CD4-positive, alpha-beta T cell treated with Interleukin-2 at 100 ng/mL for 4 hours (primary cell): ENCODE results near the gene GLS2.
"Not testable (repeated sequence)": the region's sequence is repeated elsewhere in the genome, so short reads cannot be mapped to it uniquely, and the experiment has no call there.

Source experiments
- DNase-seq: peaks from one replicate; pipeline ENCODE4 v3.0.0-alpha.2; 2020; ENCODE audit warnings: low spot score

The GLS2 gene

DNA sequence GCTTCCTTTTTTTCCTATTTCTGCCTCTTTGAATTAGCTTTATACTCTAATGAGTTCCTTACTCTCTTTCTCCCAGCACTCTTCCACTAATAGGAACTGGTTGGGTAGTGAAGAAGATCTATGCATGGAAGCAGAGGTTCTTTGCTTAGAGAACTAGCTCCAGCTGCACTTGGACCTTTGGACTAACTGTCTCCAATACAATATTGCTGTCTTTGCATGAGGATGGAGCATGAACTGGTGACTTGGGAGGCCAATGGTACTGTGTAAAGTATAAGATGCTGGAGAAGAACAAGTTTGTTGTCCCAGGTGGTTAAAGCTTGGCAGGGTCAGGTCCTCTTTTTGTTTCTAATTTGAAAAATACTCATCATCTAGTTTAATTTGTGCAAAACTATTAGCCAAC, 2.4 kb upstream of the GLS2 start:
- DNase-seq, result no peak

DNA sequence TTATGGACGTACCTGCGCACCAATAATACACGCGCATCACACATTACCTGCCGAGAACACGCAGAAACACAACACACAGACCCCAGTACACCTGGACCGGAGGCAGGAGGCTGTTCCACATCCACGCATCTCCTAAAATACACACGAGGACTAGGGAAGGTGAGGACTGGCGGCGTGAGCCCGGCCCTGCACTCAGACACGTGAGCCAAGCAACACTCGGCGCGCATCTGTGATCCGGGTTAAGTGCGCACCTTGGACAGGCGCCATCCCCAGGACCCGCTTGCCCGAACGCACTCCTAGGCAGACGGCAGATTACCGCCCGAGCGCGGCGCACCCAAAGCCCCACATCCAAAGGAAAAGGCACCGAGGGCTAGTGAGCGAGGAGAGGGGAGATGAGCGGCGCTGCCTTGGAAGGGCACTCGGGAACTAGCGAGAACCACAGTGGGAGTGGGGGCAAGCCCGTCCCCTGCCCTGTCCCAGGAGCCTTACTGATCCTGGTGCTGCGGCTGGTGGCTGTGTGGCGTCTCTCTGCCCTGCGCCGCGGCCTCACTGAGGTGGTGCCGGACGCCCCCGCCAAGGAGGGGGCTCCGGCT, 417 bp downstream of the GLS2 start:
- no peak for DNase-seq

DNA sequence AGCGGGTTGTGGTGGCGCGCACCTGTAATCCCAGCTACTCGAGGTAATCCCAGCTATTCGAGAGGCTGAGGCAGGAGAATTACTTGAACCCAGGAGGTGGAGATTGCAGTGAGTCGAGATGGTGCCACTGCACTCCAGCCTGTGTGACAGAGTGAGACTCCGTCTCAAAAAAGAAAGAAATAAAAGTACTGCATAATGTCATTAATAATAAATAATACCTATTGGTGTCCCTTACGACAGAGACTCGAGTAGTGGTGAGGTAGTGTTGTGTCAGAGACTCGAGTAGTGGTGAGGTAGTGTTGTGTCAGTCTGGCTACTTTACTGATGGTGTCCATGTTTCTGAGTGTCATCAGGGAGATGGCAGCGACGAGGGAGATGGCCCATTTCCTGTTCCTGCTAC, 1.3 kb downstream of the GLS2 start:
- DNase-seq, result no peak

- DNase-seq, result no peak
These were observed 3.4 kb downstream of the GLS2 start for GRCh38 chr12:56484566-56484965.

DNA sequence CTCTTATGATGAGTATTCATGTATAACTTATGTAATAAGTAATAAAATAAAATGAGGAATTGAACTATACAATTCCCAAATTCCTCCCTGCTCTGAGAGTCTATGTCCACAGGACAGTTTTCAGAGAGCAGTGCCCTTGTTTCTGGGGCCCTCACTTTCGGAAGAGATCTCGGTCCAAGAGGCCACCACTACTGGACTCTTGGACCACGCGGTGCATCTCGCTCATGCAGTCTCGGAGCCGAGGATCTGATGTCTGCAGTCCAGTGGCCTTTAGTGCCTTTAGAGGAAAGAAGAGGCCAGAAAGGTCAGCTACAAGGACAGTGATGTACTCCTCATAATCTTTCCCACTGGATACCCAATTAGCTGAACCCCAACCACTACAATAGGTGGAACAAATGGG, 8.3 kb downstream of the GLS2 start:
- DNase-seq, result no peak

DNA sequence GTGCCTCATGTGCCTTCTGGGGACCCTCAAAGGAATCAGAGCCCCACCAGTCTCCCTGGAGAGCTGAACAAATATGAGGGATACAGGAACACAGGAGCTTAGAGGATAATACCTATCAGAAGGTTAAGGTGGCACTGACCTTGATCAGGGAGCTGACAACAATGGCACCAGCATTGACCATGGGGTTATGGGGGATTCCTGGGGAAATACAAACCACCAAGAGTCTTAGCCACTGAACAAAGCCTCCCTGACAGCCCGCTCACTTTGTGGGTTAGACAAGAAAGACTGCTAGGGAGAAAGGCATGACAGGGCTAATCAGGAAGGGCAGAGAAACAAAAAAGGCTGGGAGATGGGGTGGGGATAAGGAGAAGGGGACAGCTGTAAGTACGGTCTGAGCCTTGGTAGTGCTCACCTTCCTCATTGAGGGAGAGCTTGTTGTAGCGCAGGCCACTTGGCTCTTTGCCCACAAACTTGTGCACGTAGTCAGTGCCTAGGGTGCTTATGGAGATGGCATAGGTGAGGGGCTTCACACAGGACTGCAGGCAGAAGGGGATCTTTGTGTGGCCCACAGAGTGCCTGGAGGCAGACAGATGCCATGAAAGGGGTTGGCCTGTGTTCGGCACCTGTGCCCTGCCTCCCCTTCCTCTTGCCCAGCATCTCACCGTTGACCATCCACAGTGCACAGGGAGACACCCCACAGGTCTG, 10.3 kb downstream of the GLS2 start:
- DNase-seq, result no peak

- DNase-seq, result no peak
These were observed 11.0 kb downstream of the GLS2 start for GRCh38 chr12:56476972-56477432.

DNA sequence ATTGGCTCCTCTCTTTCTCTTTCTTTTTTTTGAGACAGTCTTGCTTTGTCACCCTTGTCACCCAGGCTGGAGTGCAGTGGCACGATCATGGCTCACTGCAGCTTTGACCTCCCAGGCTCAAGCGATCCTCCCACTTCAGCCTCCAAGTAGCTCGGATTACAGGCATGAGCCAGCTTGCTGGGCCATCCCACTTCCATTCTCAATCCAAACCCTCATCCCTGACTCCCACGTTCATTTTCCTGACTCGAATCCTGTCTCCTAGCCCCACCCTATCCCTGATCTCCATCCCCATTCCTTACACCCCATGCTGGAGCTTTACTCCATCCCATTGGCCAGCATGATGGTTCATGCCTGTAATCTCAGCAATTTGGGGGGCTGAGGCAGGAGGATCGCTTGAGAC, 11.8 kb downstream of the GLS2 start:
- no peak for DNase-seq

- no peak for DNase-seq
These were observed 13.6 kb downstream of the GLS2 start for GRCh38 chr12:56474389-56474788.

GRCh38 chr12:56469007-56469930, 18.7 kb downstream of the GLS2 start:
- DNase-seq, result no peak

- DNase-seq, result peak; percentile 94
These were observed 19.6 kb downstream of the GLS2 start, which contains the start of gene SPRYD4 for GRCh38 chr12:56468216-56469006. TSS of gene SPRYD4 (plus strand) at chr12:56468578. CDS start at chr12:56468592, 14 bp downstream.

GRCh38 chr12:56462565-56462964, 25.4 kb downstream of the GLS2 start:
- no peak for DNase-seq

DNA sequence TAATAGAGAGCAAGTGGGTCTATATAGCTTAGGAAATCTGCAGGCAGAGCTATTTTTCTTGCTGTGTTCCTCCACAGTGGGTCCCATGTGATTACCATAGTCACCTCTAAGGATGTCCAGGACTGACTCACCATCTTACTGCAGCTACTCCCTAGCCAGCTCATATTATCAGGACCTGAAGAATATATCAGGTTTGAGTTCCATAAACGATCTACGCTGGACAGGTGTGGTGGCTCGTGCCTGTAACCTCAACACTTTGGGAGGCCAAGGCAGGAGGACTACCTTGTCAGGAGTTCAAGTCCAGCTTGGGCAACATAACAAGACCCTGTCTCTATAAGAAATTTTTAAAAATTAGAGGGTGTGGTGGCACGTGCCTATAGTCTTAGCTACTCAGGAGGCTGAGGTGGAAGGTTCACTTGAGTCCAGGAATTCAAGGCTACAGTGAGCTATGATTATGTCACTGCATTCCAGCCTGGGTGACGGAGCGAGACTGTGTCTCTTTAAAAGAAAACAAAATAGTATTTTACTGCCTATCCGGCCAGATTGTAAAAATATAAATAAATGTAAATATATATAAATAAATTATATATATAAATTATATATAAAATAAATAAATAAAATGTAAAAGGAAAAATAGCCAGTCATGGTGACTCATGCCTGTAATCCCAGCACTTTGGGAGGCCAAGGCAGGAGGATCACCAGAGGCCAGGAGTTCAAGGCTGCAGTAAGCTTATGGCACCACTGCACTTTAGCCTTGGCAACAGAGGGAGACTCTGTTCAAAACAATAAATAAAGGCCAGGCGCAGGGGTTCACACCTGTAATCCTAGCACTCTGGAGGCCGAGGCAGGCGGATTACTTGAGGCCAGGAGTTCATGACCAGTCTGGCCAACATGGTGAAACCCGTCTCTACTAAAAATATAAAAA, 26.5 kb downstream of the GLS2 start:
- DNase-seq, result no peak

DNA sequence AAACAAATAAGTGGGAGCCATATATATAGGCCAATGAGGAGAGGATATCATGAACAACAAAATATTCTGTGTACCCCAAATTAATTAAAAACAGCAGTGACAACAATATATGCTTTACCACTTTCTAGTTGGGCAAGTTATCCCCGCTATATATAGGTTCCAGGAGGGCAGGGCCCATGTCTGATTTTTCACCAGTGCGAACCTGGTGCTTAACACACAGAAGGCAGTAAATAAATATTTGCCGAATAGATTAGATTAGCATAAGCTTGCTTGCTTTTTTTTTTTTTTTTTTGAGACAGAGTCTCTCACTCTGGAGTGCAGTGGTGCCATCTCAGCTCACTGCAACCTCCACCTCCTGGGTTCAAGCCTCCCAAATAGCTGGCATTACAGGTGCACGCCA, 30.1 kb downstream of the GLS2 start:
- no peak for DNase-seq

GRCh38 chr12:56454557-56454956, 33.4 kb downstream of the GLS2 start, which contains the start of gene MIP:
TSS of gene MIP (minus strand) at chr12:56454657. CDS start at chr12:56454613, 44 bp downstream.
- no peak for DNase-seq

DNA sequence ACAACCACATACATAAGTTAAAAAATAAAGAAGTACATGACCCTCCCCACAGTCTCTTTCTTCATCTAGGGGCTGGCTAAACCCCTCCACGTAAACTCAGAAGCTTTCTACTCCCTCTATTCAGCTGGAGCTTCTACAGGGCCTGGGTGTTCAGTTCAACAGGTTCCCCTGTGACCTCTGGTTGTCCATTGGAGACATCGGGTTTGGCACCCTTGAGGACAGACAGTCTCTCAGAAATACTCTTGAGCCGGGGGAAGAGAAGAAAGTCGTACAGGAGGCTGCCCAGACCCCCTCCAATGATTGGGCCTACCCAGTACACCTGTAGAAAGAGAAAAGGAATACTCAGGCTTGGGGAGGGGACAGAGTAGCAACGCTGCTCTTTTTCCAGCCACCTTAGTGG, 36.8 kb downstream of the GLS2 start:
- no peak for DNase-seq

GRCh38 chr12:56450241-56450640, 37.7 kb downstream of the GLS2 start:
- no peak for DNase-seq

- DNase-seq, result no peak
These were observed 38.4 kb downstream of the GLS2 start for GRCh38 chr12:56449622-56449984.

DNA sequence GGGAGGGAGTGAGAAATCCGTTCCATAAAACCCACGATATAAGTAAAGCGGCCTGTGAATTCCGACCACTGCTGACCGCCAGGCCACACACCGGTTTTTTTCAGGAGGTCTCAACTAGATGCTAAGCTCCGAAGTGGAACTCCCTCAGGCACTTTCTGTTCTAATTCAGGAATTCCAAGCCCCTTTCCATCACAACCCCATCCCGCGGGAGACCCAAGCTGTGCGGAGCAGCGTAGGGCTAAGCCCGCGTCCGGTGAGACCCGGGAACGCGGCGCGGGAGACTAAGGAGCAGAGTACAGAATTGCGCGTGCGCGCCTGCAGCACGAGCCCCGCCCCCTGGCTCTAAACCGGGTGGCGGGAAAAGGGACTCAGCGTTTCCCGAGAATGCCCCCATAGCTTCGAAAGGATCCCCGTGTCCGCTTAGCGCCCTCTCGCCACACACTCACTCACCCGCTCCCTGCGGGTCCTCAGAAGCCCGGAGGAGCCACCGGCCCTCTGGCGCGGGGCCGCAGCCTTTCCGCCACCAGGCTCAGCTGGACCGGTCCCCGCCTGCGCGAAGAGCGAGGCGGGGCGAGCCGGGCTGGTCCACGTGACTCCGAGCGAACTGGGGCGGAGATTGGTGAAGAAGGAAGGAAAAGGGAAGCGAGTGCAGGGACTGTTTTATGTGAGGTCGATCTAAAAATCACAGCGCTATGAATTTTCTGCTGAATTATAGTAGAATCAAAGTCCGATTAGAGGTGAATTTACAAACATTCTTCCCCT, 38.9 kb downstream of the GLS2 start, which contains the start of gene TIMELESS:
Gene TIMELESS (minus strand): TSS at position 567 of the 762 bp plus-strand sequence. CDS start 15,256 bp downstream, outside the sequence.
- peak; percentile 84 for DNase-seq

DNA sequence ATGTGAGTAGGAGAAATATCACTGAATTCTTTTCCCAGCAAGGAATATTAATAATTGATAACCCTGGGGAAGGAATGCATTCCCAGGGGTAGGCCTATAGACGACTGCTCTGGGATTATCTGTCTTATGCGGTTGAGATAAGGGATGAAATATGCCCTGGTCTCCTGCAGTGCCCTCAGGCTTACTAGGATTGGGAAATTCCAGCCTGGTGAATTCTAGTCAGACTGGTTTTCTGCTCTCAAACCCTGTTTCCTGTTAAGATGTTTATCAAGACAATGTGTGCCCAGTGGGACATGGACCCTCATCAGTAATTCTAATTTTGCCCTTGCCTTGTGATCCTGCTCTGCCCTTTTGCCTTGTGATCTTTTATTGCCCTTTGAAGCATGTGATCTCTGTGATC, 44.8 kb downstream of the GLS2 start:
- DNase-seq, result not testable (repeated sequence)
